GM12878 (cell line): ENCODE results near the gene LCP1.

Experiments
- ATF3 ChIP-seq: IDR thresholded peaks from 2 replicates; pipeline ENCODE4 v1.6.1; 2011; ENCODE audit warnings: low read depth, mild to moderate bottlenecking, low read length, moderate library complexity, borderline replicate concordance; ENCODE audit errors: extremely low read depth
- CTCF ChIP-seq, 3 experiments: IDR thresholded peaks in 2 of 3; conservative IDR thresholded peaks in 1 of 3; 2 replicates each; pipeline ENCODE4 v1.5.1; 2011; ENCODE audit warnings: low read depth in 3 of 3, low read length in 3 of 3, mild to moderate bottlenecking in 3 of 3, control low read depth in 2 of 3, moderate library complexity in 2 of 3, inconsistent platforms in 1 of 3, mixed read lengths in 1 of 3; ENCODE audit not compliant: control insufficient read depth in 2 of 3, insufficient read depth in 1 of 3; ENCODE audit errors: extremely low read depth in 1 of 3
- FOS ChIP-seq: IDR thresholded peaks from 3 replicates; pipeline ENCODE4 v1.6.1; 2011; ENCODE audit warnings: borderline replicate concordance; ENCODE audit not compliant: insufficient read length; ENCODE audit errors: extremely low read depth
- KDM1A ChIP-seq: fragments of 200-600 bp; sonication (generic); IDR thresholded peaks from 2 replicates; pipeline ENCODE4 v1.6.1; 2016; ENCODE audit warnings: borderline replicate concordance
- MXI1 ChIP-seq: fragments of 150-350 bp; IDR thresholded peaks from 2 replicates; pipeline ENCODE4 v1.6.1; 2011; ENCODE audit warnings: low read depth, mild to moderate bottlenecking, inconsistent platforms, low read length, improper control_type of control experiment
- POLR2A ChIP-seq: IDR thresholded peaks from 2 replicates; pipeline ENCODE4 v1.6.1; 2011; ENCODE audit warnings: low read depth, mild to moderate bottlenecking, low read length
- POU2F2 ChIP-seq: IDR thresholded peaks from 3 replicates; pipeline ENCODE4 v1.6.1; 2011; ENCODE audit warnings: low read depth, mild to moderate bottlenecking, low read length, borderline replicate concordance
- RCOR1 ChIP-seq: conservative IDR thresholded peaks from 2 replicates; pipeline ENCODE4 v1.6.1; 2012; ENCODE audit warnings: low read depth, low read length, improper control_type of control experiment
- WRNIP1 ChIP-seq: IDR thresholded peaks from 2 replicates; pipeline ENCODE4 v1.6.1; 2011; ENCODE audit warnings: low read depth, low read length, improper control_type of control experiment, borderline replicate concordance
- TF ChIP-seq, protein P1 (sequence below): fragments of 450-650 bp; IDR thresholded peaks from 2 replicates; pipeline ENCODE4 v1.6.1; 2014; ENCODE audit warnings: mild to moderate bottlenecking

DNA sequence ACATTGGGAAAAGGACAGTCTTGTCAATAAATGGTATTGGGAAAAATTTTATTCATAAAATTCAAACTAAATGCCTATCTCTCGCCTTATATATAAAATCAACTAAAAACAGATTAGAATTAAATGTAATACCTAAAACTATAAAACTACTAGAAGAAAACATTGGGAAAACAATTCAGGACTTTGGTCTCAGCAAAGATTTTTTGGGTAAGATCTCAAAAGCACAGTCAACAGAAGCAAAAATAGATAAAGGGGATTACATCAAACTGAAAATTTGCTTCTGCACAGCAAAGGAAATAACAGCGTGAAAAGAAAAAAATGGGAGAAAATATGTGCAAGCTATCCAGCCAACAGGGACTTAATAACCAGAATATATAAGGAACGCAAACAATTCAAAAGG is 105.2 kb downstream of the LCP1 start:
- TF ChIP-seq RCOR1: no peak
- no peak for TF ChIP-seq CTCF (IDR thresholded peaks at IDR 0.05 in 2 of 3, conservative IDR thresholded peaks at IDR 0.05 in 1 of 3; ENCODE audit: control insufficient read depth in 2 of 3, extremely low read depth in 1 of 3, insufficient read depth in 1 of 3, low read depth in 3 of 3, low read length in 3 of 3)
- no peak for TF ChIP-seq ATF3
- no peak for TF ChIP-seq WRNIP1
- no peak for TF ChIP-seq KDM1A
- no peak for TF ChIP-seq POU2F2
- TF ChIP-seq, protein P1, sequence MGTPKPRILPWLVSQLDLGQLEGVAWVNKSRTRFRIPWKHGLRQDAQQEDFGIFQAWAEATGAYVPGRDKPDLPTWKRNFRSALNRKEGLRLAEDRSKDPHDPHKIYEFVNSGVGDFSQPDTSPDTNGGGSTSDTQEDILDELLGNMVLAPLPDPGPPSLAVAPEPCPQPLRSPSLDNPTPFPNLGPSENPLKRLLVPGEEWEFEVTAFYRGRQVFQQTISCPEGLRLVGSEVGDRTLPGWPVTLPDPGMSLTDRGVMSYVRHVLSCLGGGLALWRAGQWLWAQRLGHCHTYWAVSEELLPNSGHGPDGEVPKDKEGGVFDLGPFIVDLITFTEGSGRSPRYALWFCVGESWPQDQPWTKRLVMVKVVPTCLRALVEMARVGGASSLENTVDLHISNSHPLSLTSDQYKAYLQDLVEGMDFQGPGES: no peak
- TF ChIP-seq POLR2A: no peak
- TF ChIP-seq FOS: no peak
- no peak for TF ChIP-seq MXI1
